Activated T-helper 17 cell treated with anti-CD3 and anti-CD28 coated beads, Interleukin-2, amount 50 U/mL, for 72 hours (primary cell): Measurements from ENCODE around the gene SMARCAL1. TPM values are rescaled to one million over a fixed set of nuclear protein-coding genes. Genes with fewer than 3 reads are reported as not detected.
"Not testable (repeated sequence)": the region's sequence is repeated elsewhere in the genome, so short reads cannot be mapped to it uniquely, and the experiment has no call there.

ENCODE experiments used
- ATAC-seq: fragments of 150-1000 bp; cut with Tn5 transposase; replicated peaks from 2 replicates; pipeline ENCODE4 v1.10.0; 2021; ENCODE audit warnings: mild to moderate bottlenecking, moderate library complexity
- H3K27ac Mint-ChIP-seq: one replicate; pipeline ENCODE4 v1.8.0; 2022; ENCODE audit warnings: mixed read lengths
- H3K27me3 Mint-ChIP-seq: one replicate; pipeline ENCODE4 v1.8.0; 2022; ENCODE audit warnings: mixed read lengths
- H3K36me3 Mint-ChIP-seq: one replicate; pipeline ENCODE4 v1.8.0; 2022; ENCODE audit warnings: low read depth, mild to moderate bottlenecking, mixed read lengths
- H3K4me1 Mint-ChIP-seq: one replicate; pipeline ENCODE4 v1.8.0; 2022; ENCODE audit warnings: mixed read lengths
- H3K4me3 Mint-ChIP-seq: one replicate; pipeline ENCODE4 v1.8.0; 2022; ENCODE audit warnings: mild to moderate bottlenecking, mixed read lengths
- H3K9me3 Mint-ChIP-seq: one replicate; pipeline ENCODE4 v1.8.0; 2022; ENCODE audit warnings: mixed read lengths
- total RNA-seq, 2 donors: library from RNA; stranded (reverse); gene quantifications; one replicate each; pipeline ENCODE4 v1.2.3, GENCODE V29; 2022

Gene SMARCAL1
- total RNA-seq = 10 to 100 TPM; 26.1 to 27.3 TPM

GRCh38 chr2:216412022-216412999 is at the start of gene SMARCAL1:
Gene SMARCAL1, plus strand, starts transcription at chr2:216412484. Its CDS starts 2,221 bp downstream, at chr2:216414705.
- Mint-ChIP-seq H3K27ac (peak within 1 kb of the TSS; percentile 95), H3K36me3 (peaks cover 25% of the 10 kb centered on the region), H3K4me3 (peak within 1 kb of the TSS; percentile 96), H3K4me1 (peaks cover 2% of the 10 kb centered on the region), H3K27me3 (peaks cover 5% of the 10 kb centered on the region), H3K9me3 (no peaks in the 10 kb centered on the region)
- ATAC-seq = peak; percentile 94

- Mint-ChIP-seq H3K36me3 (no peaks in the 10 kb centered on the region), H3K27ac (no peak overlapping the region), H3K4me1 (no peaks in the 10 kb centered on the region), H3K27me3 (peaks cover 29% of the 10 kb centered on the region), H3K9me3 (peaks cover 3% of the 10 kb centered on the region), H3K4me3 (no peak overlapping the region)
- ATAC-seq = no peak
These were observed 49.6 kb upstream of the SMARCAL1 start for GRCh38 chr2:216362730-216363129.

GRCh38 chr2:216363221-216363620 is 49.1 kb upstream of the SMARCAL1 start:
- H3K27me3 Mint-ChIP-seq = peaks cover 32% of the 10 kb centered on the region
- ATAC-seq = no peak
- peaks cover 3% of the 10 kb centered on the region for H3K9me3 Mint-ChIP-seq
- no peaks in the 10 kb centered on the region for H3K36me3 Mint-ChIP-seq
- no peaks in the 10 kb centered on the region for H3K4me1 Mint-ChIP-seq
- no peak overlapping the region for H3K27ac Mint-ChIP-seq
- no peak overlapping the region for H3K4me3 Mint-ChIP-seq

- no peak overlapping the region for H3K27ac Mint-ChIP-seq
- no peak for ATAC-seq
- peaks cover 3% of the 10 kb centered on the region for H3K36me3 Mint-ChIP-seq
- H3K27me3 Mint-ChIP-seq = peaks cover 49% of the 10 kb centered on the region
- H3K4me1 Mint-ChIP-seq = peaks cover under 1% of the 10 kb centered on the region
- H3K4me3 Mint-ChIP-seq = no peak overlapping the region
- peaks cover 3% of the 10 kb centered on the region for H3K9me3 Mint-ChIP-seq
These were observed 46.8 kb upstream of the SMARCAL1 start for GRCh38 chr2:216365518-216365917.

GRCh38 chr2:216366777-216367471 is 45.4 kb upstream of the SMARCAL1 start:
- Mint-ChIP-seq H3K36me3 (peaks cover 8% of the 10 kb centered on the region), H3K4me3 (no peak overlapping the region), H3K27ac (no peak overlapping the region), H3K4me1 (peaks cover 6% of the 10 kb centered on the region), H3K9me3 (no peaks in the 10 kb centered on the region), H3K27me3 (peaks cover 51% of the 10 kb centered on the region)
- ATAC-seq = no peak

GRCh38 chr2:216369821-216370220 is 42.5 kb upstream of the SMARCAL1 start:
- H3K9me3 Mint-ChIP-seq = peaks cover 4% of the 10 kb centered on the region
- no peak overlapping the region for H3K4me3 Mint-ChIP-seq
- no peak for ATAC-seq
- peaks cover 8% of the 10 kb centered on the region for H3K36me3 Mint-ChIP-seq
- H3K27me3 Mint-ChIP-seq = peaks cover 62% of the 10 kb centered on the region
- peaks cover 19% of the 10 kb centered on the region for H3K4me1 Mint-ChIP-seq
- no peak overlapping the region for H3K27ac Mint-ChIP-seq

- ATAC-seq = no peak
These were observed 41.1 kb upstream of the SMARCAL1 start for GRCh38 chr2:216370961-216371712.

GRCh38 chr2:216371721-216372702 is 40.3 kb upstream of the SMARCAL1 start, which contains the start of gene MARCHF4:
Gene MARCHF4, minus strand, starts transcription at chr2:216372483. Its CDS starts 2,223 bp downstream, at chr2:216370260.
- Mint-ChIP-seq H3K27me3 (peaks cover 53% of the 10 kb centered on the region), H3K36me3 (peaks cover 8% of the 10 kb centered on the region), H3K27ac (no peak within 1 kb of the TSS), H3K4me3 (peak within 1 kb of the TSS; percentile 45), H3K4me1 (peaks cover 19% of the 10 kb centered on the region), H3K9me3 (peaks cover 4% of the 10 kb centered on the region)
- no peak for ATAC-seq

More at GRCh38 chr2:216370961-216371712, 41.1 kb upstream of the SMARCAL1 start:
- H3K27me3 Mint-ChIP-seq = peaks cover 59% of the 10 kb centered on the region
- H3K4me1 Mint-ChIP-seq = peaks cover 19% of the 10 kb centered on the region
- H3K27ac Mint-ChIP-seq = no peak overlapping the region
- H3K9me3 Mint-ChIP-seq = peaks cover 4% of the 10 kb centered on the region
- peak overlapping the region; percentile 48 for H3K4me3 Mint-ChIP-seq
- peaks cover 8% of the 10 kb centered on the region for H3K36me3 Mint-ChIP-seq

- H3K27me3 Mint-ChIP-seq = peaks cover 46% of the 10 kb centered on the region
- H3K27ac Mint-ChIP-seq = no peak overlapping the region
- peak; percentile 77 for ATAC-seq
- peaks cover 4% of the 10 kb centered on the region for H3K9me3 Mint-ChIP-seq
- H3K4me3 Mint-ChIP-seq = peak overlapping the region; percentile 45
- peaks cover 8% of the 10 kb centered on the region for H3K36me3 Mint-ChIP-seq
- peaks cover 19% of the 10 kb centered on the region for H3K4me1 Mint-ChIP-seq
These were observed 39.5 kb upstream of the SMARCAL1 start for GRCh38 chr2:216372761-216373291.

GRCh38 chr2:216373896-216374295 is 38.4 kb upstream of the SMARCAL1 start:
- ATAC-seq = no peak
- H3K4me3 Mint-ChIP-seq = no peak overlapping the region
- H3K9me3 Mint-ChIP-seq = peaks cover 4% of the 10 kb centered on the region
- H3K27ac Mint-ChIP-seq = no peak overlapping the region
- H3K4me1 Mint-ChIP-seq = peaks cover 19% of the 10 kb centered on the region
- peaks cover 8% of the 10 kb centered on the region for H3K36me3 Mint-ChIP-seq
- peaks cover 37% of the 10 kb centered on the region for H3K27me3 Mint-ChIP-seq

GRCh38 chr2:216375286-216375685 is 37.0 kb upstream of the SMARCAL1 start:
- no peak for ATAC-seq
- peaks cover 8% of the 10 kb centered on the region for H3K36me3 Mint-ChIP-seq
- no peak overlapping the region for H3K27ac Mint-ChIP-seq
- no peak overlapping the region for H3K4me3 Mint-ChIP-seq
- H3K9me3 Mint-ChIP-seq = peaks cover 4% of the 10 kb centered on the region
- peaks cover 30% of the 10 kb centered on the region for H3K27me3 Mint-ChIP-seq
- peaks cover 19% of the 10 kb centered on the region for H3K4me1 Mint-ChIP-seq

- H3K27me3 Mint-ChIP-seq = peaks cover 5% of the 10 kb centered on the region
- H3K4me1 Mint-ChIP-seq = no peaks in the 10 kb centered on the region
- H3K9me3 Mint-ChIP-seq = no peaks in the 10 kb centered on the region
- H3K27ac Mint-ChIP-seq = no peak overlapping the region
- no peak for ATAC-seq
- H3K36me3 Mint-ChIP-seq = no peaks in the 10 kb centered on the region
- H3K4me3 Mint-ChIP-seq = no peak overlapping the region
These were observed 32.3 kb upstream of the SMARCAL1 start for GRCh38 chr2:216379977-216380376.

- not testable (repeated sequence) for H3K36me3 Mint-ChIP-seq, H3K9me3 Mint-ChIP-seq, H3K4me3 Mint-ChIP-seq, H3K27ac Mint-ChIP-seq, ATAC-seq, H3K27me3 Mint-ChIP-seq
- H3K4me1 Mint-ChIP-seq = peaks cover 14% of the 10 kb centered on the region
These were observed 27.9 kb upstream of the SMARCAL1 start for GRCh38 chr2:216384409-216384808.
